ENCODE results near the gene FAM184B. TPM values are rescaled to one million over a fixed set of nuclear protein-coding genes. Genes with fewer than 3 reads are reported as not detected.

FAM184B gene
- not detected in 2 replicates for total RNA-seq

GRCh38 chr4:17781300-17782287 lies at the start of gene FAM184B:
Gene FAM184B (minus strand): TSS chr4:17781621. CDS start chr4:17781299, 322 bp downstream.
- intact Hi-C loops (cut with micrococcal nuclease) = no loop called here

GRCh38 chr4:17823871-17824669 lies 42.6 kb upstream of the FAM184B start:
- intact Hi-C loops (cut with micrococcal nuclease) = no loop called here

- intact Hi-C loops (cut with micrococcal nuclease) = loop anchor here (1.0 to 10.0 kb wide), 2 partner anchors 238 to 776 kb away; no protein-coding TSS in a partner anchor
Measured at GRCh38 chr4:17817027-17817426, 35.6 kb upstream of the FAM184B start.

GRCh38 chr4:17816142-17816541 lies 34.7 kb upstream of the FAM184B start:
- intact Hi-C loops (cut with micrococcal nuclease) = loop anchor here (10.0 kb wide), 1 partner anchor 239 kb away; no protein-coding TSS in a partner anchor

- intact Hi-C loops (cut with micrococcal nuclease) = loop anchor here (10.0 kb wide), 1 partner anchor 241 kb away; no protein-coding TSS in a partner anchor
Measured at GRCh38 chr4:17814140-17814539, 32.7 kb upstream of the FAM184B start.

- intact Hi-C loops (cut with micrococcal nuclease) = loop anchor here (10.0 kb wide), 1 partner anchor 242 kb away; no protein-coding TSS in a partner anchor
Measured at GRCh38 chr4:17812801-17813200, 31.4 kb upstream of the FAM184B start.

GRCh38 chr4:17812125-17812524 lies 30.7 kb upstream of the FAM184B start:
- intact Hi-C loops (cut with micrococcal nuclease) = loop anchor here (10.0 kb wide), 1 partner anchor 243 kb away; no protein-coding TSS in a partner anchor

GRCh38 chr4:17811078-17811603 lies 29.7 kb upstream of the FAM184B start:
- intact Hi-C loops (cut with micrococcal nuclease) = loop anchor here (2.0 to 10.0 kb wide), 2 partner anchors 244 to 474 kb away; no protein-coding TSS in a partner anchor

- intact Hi-C loops (cut with micrococcal nuclease) = loop anchor here (1.0 to 10.0 kb wide), 5 partner anchors 196 to 474 kb away; partner anchors contain the start of genes LAP3, LCORL and MED28
Measured at GRCh38 chr4:17810260-17811077, 29.0 kb upstream of the FAM184B start, which contains the start of the genes DCAF16 and NCAPG. Gene DCAF16 (minus strand): TSS chr4:17810757. CDS start chr4:17804141, 6,616 bp downstream. Gene NCAPG (plus strand): TSS chr4:17810979. CDS start chr4:17811078, 99 bp downstream.

- intact Hi-C loops (cut with micrococcal nuclease) = loop anchor here (1.0 to 10.0 kb wide), 6 partner anchors 195 to 1585 kb away; partner anchors contain the start of genes LAP3, LCORL, MED28 and TAPT1
Measured at GRCh38 chr4:17809667-17810066, 28.2 kb upstream of the FAM184B start.

- intact Hi-C loops (cut with micrococcal nuclease) = loop anchor here (10.0 kb wide), 1 partner anchor 1583 kb away; the partner anchor contains the start of gene TAPT1
Measured at GRCh38 chr4:17807446-17807845, 26.0 kb upstream of the FAM184B start.

- intact Hi-C loops (cut with micrococcal nuclease) = loop anchor here (10.0 kb wide), 1 partner anchor 1581 kb away; the partner anchor contains the start of gene TAPT1
Measured at GRCh38 chr4:17805580-17806155, 24.2 kb upstream of the FAM184B start.

- intact Hi-C loops (cut with micrococcal nuclease) = no loop called here
Measured at GRCh38 chr4:17797808-17798207, 16.4 kb upstream of the FAM184B start.

GRCh38 chr4:17794730-17795129 lies 13.3 kb upstream of the FAM184B start:
- intact Hi-C loops (cut with micrococcal nuclease) = no loop called here

- intact Hi-C loops (cut with micrococcal nuclease) = no loop called here
Measured at GRCh38 chr4:17788956-17789355, 7.5 kb upstream of the FAM184B start.

- intact Hi-C loops (cut with micrococcal nuclease) = no loop called here
Measured at GRCh38 chr4:17787315-17787714, 5.9 kb upstream of the FAM184B start.

GRCh38 chr4:17786567-17786966 lies 5.1 kb upstream of the FAM184B start:
- intact Hi-C loops (cut with micrococcal nuclease) = no loop called here

- intact Hi-C loops (cut with micrococcal nuclease) = no loop called here
Measured at GRCh38 chr4:17785858-17786257, 4.4 kb upstream of the FAM184B start.

Measured in T-helper 2 cell treated with Interferon-gamma antibody and Interleukin-4, amounts not matched to agents 100 ng/mL and 5 ng/mL, for 36 hours (primary cell).